Activated CD4-positive, alpha-beta T cell treated with anti-CD3 and anti-CD28 coated beads, Interleukin-2, amount 10 ng/mL, durations not matched to agents 7 days and 5 days (primary cell): ENCODE measurements around the gene STRIP2. TPM values are rescaled to one million over a fixed set of nuclear protein-coding genes. Genes with fewer than 3 reads are reported as not detected.

Experiments
- CTCF ChIA-PET: fragments of 350-600 bp; sonication (Branson Sonifier 250); formaldehyde crosslinking; loops from one replicate; lab custom pipeline; 2021; ENCODE audit warnings: antibody characterized with exemption; lab: Charles Lee
- POLR2A ChIA-PET: fragments of 350-600 bp; sonication (Branson Sonifier 250); formaldehyde crosslinking; loops from one replicate; lab custom pipeline; 2021; ENCODE audit warnings: antibody characterized with exemption; lab: Charles Lee
- DNase-seq: peaks from one replicate; pipeline ENCODE4 v3.0.0-alpha.2; 2020
- H3K27ac Mint-ChIP-seq: one replicate; pipeline ENCODE4 v1.8.0; 2021; ENCODE audit warnings: mild to moderate bottlenecking, moderate library complexity, mixed read lengths
- H3K27me3 Mint-ChIP-seq: one replicate; pipeline ENCODE4 v1.8.0; 2021; ENCODE audit warnings: mixed read lengths
- H3K36me3 Mint-ChIP-seq: one replicate; pipeline ENCODE4 v1.8.0; 2021; ENCODE audit warnings: low read depth, mixed read lengths
- H3K4me1 Mint-ChIP-seq: one replicate; pipeline ENCODE4 v1.8.0; 2021; ENCODE audit warnings: mixed read lengths
- H3K4me3 Mint-ChIP-seq: one replicate; pipeline ENCODE4 v1.8.0; 2021; ENCODE audit warnings: mild to moderate bottlenecking, moderate library complexity, mixed read lengths
- H3K9me3 Mint-ChIP-seq: one replicate; pipeline ENCODE4 v1.8.0; 2021; ENCODE audit warnings: mixed read lengths
- total RNA-seq, 2 experiments: library from RNA; stranded (reverse); gene quantifications; one replicate each; pipeline ENCODE4 v1.2.3, GENCODE V29; 2021

The STRIP2 gene, protein sequence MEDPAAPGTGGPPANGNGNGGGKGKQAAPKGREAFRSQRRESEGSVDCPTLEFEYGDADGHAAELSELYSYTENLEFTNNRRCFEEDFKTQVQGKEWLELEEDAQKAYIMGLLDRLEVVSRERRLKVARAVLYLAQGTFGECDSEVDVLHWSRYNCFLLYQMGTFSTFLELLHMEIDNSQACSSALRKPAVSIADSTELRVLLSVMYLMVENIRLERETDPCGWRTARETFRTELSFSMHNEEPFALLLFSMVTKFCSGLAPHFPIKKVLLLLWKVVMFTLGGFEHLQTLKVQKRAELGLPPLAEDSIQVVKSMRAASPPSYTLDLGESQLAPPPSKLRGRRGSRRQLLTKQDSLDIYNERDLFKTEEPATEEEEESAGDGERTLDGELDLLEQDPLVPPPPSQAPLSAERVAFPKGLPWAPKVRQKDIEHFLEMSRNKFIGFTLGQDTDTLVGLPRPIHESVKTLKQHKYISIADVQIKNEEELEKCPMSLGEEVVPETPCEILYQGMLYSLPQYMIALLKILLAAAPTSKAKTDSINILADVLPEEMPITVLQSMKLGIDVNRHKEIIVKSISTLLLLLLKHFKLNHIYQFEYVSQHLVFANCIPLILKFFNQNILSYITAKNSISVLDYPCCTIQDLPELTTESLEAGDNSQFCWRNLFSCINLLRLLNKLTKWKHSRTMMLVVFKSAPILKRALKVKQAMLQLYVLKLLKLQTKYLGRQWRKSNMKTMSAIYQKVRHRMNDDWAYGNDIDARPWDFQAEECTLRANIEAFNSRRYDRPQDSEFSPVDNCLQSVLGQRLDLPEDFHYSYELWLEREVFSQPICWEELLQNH
- 10 to 100 TPM; 10.7 to 12.1 TPM for total RNA-seq

DNA sequence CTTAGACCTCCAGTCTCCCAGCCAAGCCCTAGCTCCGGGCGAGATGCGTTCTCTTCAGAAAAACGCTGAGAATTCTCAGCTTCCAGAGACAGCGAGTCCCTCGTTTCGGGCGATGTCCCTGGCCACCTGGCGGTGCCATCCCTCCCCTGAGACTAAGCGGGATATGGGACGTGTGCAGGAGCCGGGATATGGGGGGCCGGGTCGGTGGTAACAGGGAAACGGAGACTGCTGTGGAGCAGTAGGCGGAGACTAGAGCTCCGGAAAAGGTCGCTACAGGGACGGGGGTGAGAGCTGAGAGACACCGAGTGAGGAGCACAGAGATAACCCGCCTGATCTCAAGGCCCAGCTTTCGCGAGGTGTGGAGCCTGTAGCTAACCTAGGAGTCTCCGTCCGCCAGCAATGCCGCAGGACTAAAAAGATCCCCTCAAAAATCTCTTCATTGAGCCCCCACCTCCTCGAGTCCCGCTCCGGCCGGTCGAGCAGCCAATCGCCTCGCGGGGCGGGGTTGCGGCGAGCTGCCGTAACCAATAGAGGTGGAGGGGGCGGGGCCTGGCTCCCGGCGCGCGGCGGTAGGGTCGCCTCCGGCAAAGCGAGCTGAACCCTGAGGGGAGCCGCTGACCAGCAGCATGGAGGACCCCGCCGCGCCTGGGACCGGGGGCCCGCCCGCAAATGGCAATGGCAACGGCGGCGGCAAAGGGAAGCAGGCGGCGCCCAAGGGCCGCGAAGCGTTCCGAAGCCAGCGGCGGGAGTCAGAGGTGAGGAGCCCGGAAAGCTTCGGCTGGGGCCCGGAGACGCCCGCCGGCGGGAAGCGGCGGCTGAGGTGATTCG is at the start of gene STRIP2:
Gene STRIP2 (plus strand): TSS at position 586 of the 828 bp plus-strand sequence. CDS start 41 bp downstream, at position 627.
- no peaks in the 10 kb centered on the region for H3K9me3 Mint-ChIP-seq
- H3K4me3 Mint-ChIP-seq: peak within 1 kb of the TSS; percentile 93
- DNase-seq: peak; percentile 94
- H3K27me3 Mint-ChIP-seq: peaks cover 6% of the 10 kb centered on the region
- peaks cover 37% of the 10 kb centered on the region for H3K4me1 Mint-ChIP-seq
- peak within 1 kb of the TSS; percentile 88 for H3K27ac Mint-ChIP-seq
- POLR2A ChIA-PET: interaction anchor here (0.6 to 1.7 kb wide), 3 partner anchors 19 to 769 kb away, joined by 3 to 8 read pairs (median 3); no protein-coding TSS in a partner anchor
- peaks cover under 1% of the 10 kb centered on the region for H3K36me3 Mint-ChIP-seq
- CTCF ChIA-PET: interaction anchor here (0.6 to 2.7 kb wide), 16 partner anchors 10 to 747 kb away, joined by 3 to 16 read pairs (median 4); no protein-coding TSS in a partner anchor

DNA sequence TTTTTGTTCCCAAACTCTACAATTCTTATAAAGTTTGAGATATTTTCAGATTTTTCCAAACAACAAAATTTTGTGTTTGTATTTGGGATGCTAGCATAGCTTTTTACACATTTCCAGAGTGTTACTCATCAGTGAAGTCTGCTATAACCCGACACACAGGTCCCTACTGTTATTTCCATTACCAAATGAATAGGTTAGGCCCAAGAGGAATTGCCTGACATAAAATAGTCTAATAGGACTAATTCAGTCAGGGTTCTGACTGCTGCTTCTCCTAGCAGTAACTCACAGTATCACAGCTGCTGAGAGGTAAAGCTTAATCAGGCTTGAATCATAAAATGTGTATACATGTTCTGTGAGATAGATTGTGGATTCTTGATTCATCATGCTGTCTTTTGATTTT is 49.1 kb upstream of the STRIP2 start:
- Mint-ChIP-seq H3K27ac (no peak overlapping the region), H3K27me3 (no peaks in the 10 kb centered on the region), H3K36me3 (no peaks in the 10 kb centered on the region), H3K4me3 (no peak overlapping the region), H3K4me1 (peaks cover 17% of the 10 kb centered on the region), H3K9me3 (no peaks in the 10 kb centered on the region)
- ChIA-PET CTCF (interaction anchor here (0.5 to 6.0 kb wide), 3 partner anchors 8 to 198 kb away, joined by 3 to 48 read pairs (median 5); no protein-coding TSS in a partner anchor), POLR2A (no interaction called here)
- no peak for DNase-seq

DNA sequence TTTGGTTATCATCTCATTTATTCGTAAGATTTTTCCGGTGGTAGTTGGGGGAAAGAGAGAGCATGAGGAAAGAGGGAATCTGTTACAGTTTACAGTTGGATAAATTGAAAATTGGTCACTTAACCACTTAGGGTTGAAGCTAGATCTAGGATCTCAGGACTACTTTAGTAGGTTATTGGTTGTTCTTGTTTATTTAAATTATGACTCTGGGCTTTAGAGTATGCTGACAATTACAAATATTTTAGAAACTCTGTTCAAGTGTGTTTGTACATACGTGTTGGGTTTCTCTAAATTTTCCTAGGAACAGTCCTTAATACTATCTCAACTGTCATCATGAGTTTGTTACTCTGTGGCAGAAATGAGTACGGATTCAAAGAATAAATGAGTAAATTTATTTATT is 48.6 kb upstream of the STRIP2 start:
- CTCF ChIA-PET: interaction anchor here (1.5 to 6.0 kb wide), 2 partner anchors 9 to 18 kb away, joined by 5 to 48 read pairs; no protein-coding TSS in a partner anchor
- no peak overlapping the region for H3K27ac Mint-ChIP-seq

DNA sequence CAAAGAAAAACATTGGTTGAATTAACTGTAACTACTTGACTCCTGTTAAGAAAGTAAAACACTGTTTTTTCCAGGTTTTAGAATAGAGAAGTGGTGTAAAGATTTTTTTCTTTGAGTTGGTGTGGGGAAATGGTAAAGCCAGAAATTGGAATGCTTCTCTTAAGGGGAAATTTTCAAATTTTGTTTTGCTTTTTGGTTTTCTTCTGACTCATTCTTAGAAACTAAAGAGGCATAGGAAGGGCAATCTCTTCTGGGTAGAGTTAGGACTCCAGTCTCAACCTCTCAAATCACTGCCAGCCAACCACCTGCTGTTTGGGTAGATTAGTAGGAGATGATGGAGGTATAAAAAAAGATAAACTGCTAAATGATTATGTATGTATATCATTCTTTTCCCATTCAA is 47.7 kb upstream of the STRIP2 start:
- Mint-ChIP-seq H3K27me3 (no peaks in the 10 kb centered on the region), H3K4me3 (no peak overlapping the region), H3K9me3 (no peaks in the 10 kb centered on the region), H3K36me3 (no peaks in the 10 kb centered on the region), H3K27ac (no peak overlapping the region), H3K4me1 (peaks cover 15% of the 10 kb centered on the region)
- ChIA-PET POLR2A (no interaction called here), CTCF (interaction anchor here (0.7 to 6.0 kb wide), 3 partner anchors 10 to 85 kb away, joined by 3 to 48 read pairs (median 4); no protein-coding TSS in a partner anchor)
- DNase-seq: no peak

More for the DNA sequence above, 48.6 kb upstream of the STRIP2 start:
- Mint-ChIP-seq H3K4me3 (no peak overlapping the region), H3K36me3 (no peaks in the 10 kb centered on the region), H3K27me3 (no peaks in the 10 kb centered on the region), H3K9me3 (no peaks in the 10 kb centered on the region), H3K4me1 (peaks cover 17% of the 10 kb centered on the region)
- POLR2A ChIA-PET: no interaction called here
- no peak for DNase-seq

DNA sequence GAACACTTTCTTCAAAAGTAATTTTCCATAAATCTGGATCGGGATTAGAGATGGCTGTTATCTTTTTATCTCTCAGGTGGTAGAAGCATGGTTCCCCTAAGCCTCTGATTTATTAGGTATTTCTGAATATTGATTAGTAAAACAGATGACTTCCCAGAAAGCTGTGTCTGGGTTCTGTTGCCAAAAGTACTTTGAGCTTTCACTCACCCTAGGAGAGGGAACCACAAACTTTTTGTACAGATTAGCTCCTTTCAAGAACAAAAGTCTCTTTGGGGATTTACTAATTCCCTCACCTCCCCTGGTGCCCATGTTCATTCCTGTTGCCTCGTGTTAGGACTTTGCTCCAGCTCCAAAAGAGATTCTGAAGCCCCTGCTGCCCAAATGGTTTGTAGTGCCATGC is 46.7 kb upstream of the STRIP2 start:
- Mint-ChIP-seq H3K4me3 (no peak overlapping the region), H3K4me1 (peaks cover 8% of the 10 kb centered on the region), H3K27ac (no peak overlapping the region), H3K9me3 (no peaks in the 10 kb centered on the region), H3K36me3 (no peaks in the 10 kb centered on the region), H3K27me3 (no peaks in the 10 kb centered on the region)
- ChIA-PET CTCF (interaction anchor here (0.6 to 6.0 kb wide), 5 partner anchors 11 to 38 kb away, joined by 3 to 48 read pairs (median 3); no protein-coding TSS in a partner anchor), POLR2A (no interaction called here)
- DNase-seq: no peak

DNA sequence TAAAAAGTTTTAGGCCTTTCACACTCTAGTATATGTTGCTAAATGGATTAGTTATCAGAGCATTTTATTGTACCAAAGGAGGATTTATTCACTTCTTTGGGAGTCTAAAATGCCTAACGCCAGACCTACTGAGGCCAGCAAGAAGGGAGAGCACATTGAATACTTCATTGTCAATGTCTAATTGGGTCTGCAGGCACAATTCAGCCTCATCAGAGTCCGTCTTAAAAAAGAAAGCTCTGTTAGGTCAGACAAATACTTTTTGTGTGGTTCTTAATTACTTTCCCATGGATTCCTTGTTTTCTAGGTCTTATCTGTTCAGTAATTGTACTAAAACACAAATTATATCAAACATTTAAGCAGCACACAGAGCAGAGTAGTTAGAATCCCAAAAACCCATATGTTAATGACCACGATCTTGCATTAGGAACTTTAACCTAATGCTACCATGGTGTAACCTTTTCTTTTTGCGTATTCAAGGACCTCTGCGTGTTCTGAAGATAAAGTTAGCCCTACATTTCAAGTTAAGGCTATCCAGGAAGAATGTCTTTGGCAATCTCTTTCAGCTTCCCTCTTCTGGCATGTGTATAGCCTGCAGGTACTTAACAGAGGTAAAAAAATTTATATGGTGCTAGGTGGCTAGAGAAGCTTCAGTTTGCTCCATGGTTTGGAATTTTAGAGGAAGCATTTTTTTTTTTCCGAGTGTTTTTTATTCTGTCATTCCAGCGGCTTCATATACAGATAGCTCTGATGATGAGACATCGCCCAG is 45.7 kb upstream of the STRIP2 start:
- Mint-ChIP-seq H3K9me3 (no peaks in the 10 kb centered on the region), H3K27ac (no peak overlapping the region), H3K4me1 (peaks cover 8% of the 10 kb centered on the region), H3K36me3 (no peaks in the 10 kb centered on the region), H3K4me3 (no peak overlapping the region), H3K27me3 (no peaks in the 10 kb centered on the region)
- ChIA-PET POLR2A (no interaction called here), CTCF (interaction anchor here (0.6 to 6.0 kb wide), 7 partner anchors 12 to 419 kb away, joined by 3 to 48 read pairs (median 3); no protein-coding TSS in a partner anchor)
- no peak for DNase-seq

DNA sequence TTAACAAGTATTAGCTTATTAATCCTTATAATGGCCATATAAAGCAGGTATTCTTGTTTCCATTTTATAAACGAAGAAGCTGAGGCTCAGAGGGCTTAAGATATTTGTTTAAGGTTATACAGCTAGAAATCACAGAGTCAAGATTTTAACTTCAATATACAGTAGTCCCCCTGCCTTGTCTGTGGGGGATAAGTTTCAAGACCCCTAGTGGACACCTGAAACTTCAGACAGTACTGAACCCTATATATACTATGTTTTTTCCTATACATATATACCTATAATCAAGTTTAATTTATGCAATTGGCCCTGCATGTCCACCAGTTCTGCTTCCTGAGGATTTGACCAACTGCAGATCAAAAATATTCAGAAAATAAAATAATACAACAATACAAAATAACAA is 44.4 kb upstream of the STRIP2 start:
- no peak overlapping the region for H3K27ac Mint-ChIP-seq
- H3K4me3 Mint-ChIP-seq: no peak overlapping the region
- peaks cover 8% of the 10 kb centered on the region for H3K4me1 Mint-ChIP-seq
- no peak for DNase-seq
- CTCF ChIA-PET: interaction anchor here (0.9 to 6.0 kb wide), 3 partner anchors 9 to 24 kb away, joined by 3 to 48 read pairs (median 6); no protein-coding TSS in a partner anchor
- POLR2A ChIA-PET: no interaction called here
- H3K36me3 Mint-ChIP-seq: no peaks in the 10 kb centered on the region
- no peaks in the 10 kb centered on the region for H3K9me3 Mint-ChIP-seq
- H3K27me3 Mint-ChIP-seq: no peaks in the 10 kb centered on the region

DNA sequence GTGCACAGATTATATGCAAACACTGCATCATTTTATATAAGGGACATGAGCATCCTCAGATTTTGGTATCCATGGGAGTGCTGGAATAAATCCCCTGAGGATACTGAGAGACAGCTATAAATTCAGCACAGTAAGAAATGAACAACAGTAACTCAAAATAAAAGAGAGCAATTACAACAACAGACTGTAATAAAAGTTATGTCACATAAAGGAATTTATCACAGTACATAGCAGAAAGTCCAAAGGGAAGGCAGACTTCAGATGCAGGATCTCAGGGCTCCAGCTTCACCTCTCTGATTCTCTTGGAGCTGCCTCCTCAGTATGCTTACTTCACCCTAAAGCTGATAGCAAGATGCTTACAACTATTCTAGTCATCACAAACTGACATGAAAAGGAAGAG is 43.9 kb upstream of the STRIP2 start:
- Mint-ChIP-seq H3K9me3 (no peaks in the 10 kb centered on the region), H3K27me3 (no peaks in the 10 kb centered on the region), H3K36me3 (no peaks in the 10 kb centered on the region), H3K27ac (no peak overlapping the region), H3K4me1 (peaks cover 8% of the 10 kb centered on the region), H3K4me3 (no peak overlapping the region)
- POLR2A ChIA-PET: no interaction called here
- CTCF ChIA-PET: interaction anchor here (0.9 to 6.0 kb wide), 2 partner anchors 9 to 14 kb away, joined by 3 to 48 read pairs; no protein-coding TSS in a partner anchor
- DNase-seq: no peak

DNA sequence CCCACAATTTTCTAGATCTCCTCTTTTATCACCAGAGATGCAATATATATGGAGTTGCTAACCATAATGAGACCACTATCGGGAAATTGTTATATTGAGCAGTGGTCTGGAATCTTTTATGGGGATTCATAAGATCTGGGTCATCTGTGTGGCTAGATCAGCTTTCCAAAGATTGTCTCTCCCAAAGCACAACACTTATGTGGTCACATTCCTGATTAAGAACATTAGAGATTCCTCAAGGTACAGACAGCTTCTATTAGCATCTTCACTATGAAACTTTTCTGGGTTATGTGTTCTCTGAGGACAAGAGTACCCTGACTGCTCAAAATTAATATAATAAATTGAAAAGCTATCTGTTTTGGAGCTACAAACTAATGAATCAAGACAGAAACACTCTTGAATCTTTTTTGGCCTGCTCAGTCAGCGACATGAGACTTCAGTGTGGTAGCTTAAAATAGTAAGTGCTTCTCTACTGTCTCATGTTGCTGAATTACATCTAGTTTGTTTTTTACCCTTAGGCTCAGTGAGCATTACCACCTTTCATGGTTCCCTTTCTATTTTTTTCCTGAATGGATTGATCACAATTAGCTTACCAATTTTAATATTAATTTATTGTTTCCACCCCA is 42.6 kb upstream of the STRIP2 start:
- no peaks in the 10 kb centered on the region for H3K9me3 Mint-ChIP-seq
- POLR2A ChIA-PET: no interaction called here
- CTCF ChIA-PET: interaction anchor here (0.6 to 1.1 kb wide), 3 partner anchors 13 to 1024 kb away, joined by 3 to 7 read pairs (median 4); no protein-coding TSS in a partner anchor
- no peak overlapping the region for H3K27ac Mint-ChIP-seq
- no peaks in the 10 kb centered on the region for H3K27me3 Mint-ChIP-seq
- H3K36me3 Mint-ChIP-seq: no peaks in the 10 kb centered on the region
- no peak for DNase-seq
- peaks cover 2% of the 10 kb centered on the region for H3K4me1 Mint-ChIP-seq
- H3K4me3 Mint-ChIP-seq: no peak overlapping the region

DNA sequence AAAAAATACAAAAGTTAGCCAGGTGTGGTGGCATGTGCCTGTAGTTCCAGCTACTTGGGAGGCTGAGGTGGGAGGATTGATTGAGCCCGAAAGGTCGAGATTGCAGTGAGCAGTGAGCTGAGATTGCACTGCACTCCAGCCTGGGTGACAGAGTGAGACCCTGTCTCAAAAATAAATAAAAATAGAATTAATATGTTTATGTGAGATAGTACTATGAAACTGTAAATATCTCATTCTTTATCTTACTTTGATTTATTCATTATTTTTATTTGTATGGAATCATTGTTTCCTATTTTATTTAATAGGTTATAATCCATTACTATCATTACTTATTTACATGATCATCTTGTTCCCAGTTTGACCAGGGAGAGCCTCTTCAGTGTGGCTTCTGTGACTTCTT is 41.0 kb upstream of the STRIP2 start:
- H3K27me3 Mint-ChIP-seq: no peaks in the 10 kb centered on the region
- no peak overlapping the region for H3K4me3 Mint-ChIP-seq
- CTCF ChIA-PET: no interaction called here
- H3K36me3 Mint-ChIP-seq: no peaks in the 10 kb centered on the region
- no peak overlapping the region for H3K27ac Mint-ChIP-seq
- no peaks in the 10 kb centered on the region for H3K4me1 Mint-ChIP-seq
- POLR2A ChIA-PET: no interaction called here
- H3K9me3 Mint-ChIP-seq: no peaks in the 10 kb centered on the region
- no peak for DNase-seq

DNA sequence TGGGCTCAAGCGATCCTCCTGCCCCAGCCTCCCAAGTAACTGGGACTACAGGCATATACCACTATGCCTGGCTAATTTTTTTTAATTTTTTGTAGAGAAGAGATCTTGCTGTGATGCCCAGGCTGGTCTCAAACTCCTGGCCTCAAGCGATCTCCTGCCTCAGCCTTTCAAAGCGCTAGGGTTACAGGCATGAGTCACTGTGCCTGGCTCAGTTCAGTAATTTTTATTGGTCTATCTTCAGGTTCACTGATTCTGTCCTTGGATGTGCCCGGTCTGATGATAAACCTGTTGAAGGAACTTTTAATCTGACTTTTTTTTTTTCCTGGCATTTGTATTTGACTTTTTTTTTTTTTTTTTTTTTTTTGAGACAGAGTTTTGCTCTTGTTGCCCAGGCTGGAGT is 40.1 kb upstream of the STRIP2 start:
- CTCF ChIA-PET: no interaction called here
- no peak overlapping the region for H3K27ac Mint-ChIP-seq

More for the DNA sequence above, 40.1 kb upstream of the STRIP2 start:
- Mint-ChIP-seq H3K4me3 (no peak overlapping the region), H3K36me3 (no peaks in the 10 kb centered on the region), H3K9me3 (no peaks in the 10 kb centered on the region), H3K27me3 (no peaks in the 10 kb centered on the region), H3K4me1 (no peaks in the 10 kb centered on the region)
- DNase-seq: no peak
- POLR2A ChIA-PET: no interaction called here
